Measurements from ENCODE around the gene FAM117B.
"Not testable (repeated sequence)": the region's sequence is repeated elsewhere in the genome, so short reads cannot be mapped to it uniquely, and the experiment has no call there.

The FAM117B gene

DNA sequence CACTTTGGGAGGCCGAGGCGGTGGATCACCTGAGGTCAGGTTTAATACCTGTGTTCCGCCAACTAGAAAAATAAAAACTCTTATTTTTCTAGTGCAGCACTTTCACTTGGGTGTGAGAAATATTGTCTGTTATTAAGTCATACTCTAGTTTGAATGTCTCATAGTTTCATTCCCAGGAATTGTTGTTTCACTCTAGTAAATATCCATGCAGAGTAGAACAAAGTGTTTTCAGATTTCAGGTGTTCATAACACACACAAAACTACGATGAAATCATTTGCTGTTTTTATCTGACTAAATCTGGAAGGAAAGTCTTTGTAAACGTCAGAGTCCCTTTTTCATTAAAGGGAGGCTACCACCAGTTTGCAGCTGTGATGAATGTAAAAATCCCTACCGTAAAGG, 4.0 kb downstream of the FAM117B start:
- no peak for DNase-seq (ENCODE audit: low read depth)

GRCh38 chr2:202639231-202639630, 4.5 kb downstream of the FAM117B start:
- no peak for DNase-seq (ENCODE audit: low read depth)

DNA sequence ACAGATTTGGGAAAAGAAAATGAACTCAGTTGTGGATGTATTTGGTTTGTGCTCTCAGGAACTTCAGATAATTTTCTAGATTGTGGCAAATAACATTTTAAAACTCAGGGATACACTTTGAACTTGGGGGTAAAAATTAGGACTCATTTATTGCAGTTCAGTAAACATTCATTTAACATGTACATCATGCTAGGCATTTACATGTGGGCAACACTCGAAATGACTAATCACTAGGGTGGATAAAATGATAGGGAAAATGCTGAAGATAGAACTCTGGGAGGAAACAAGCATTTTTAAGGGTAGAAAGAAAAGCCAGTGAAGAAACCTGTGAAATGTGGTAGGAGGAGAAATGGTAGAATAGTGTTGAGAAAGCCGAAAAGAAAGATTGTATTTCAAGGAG, 7.8 kb downstream of the FAM117B start:
- DNase-seq (ENCODE audit: low read depth): no peak

GRCh38 chr2:202643012-202643858, 8.5 kb downstream of the FAM117B start:
- DNase-seq (ENCODE audit: low read depth): no peak

DNA sequence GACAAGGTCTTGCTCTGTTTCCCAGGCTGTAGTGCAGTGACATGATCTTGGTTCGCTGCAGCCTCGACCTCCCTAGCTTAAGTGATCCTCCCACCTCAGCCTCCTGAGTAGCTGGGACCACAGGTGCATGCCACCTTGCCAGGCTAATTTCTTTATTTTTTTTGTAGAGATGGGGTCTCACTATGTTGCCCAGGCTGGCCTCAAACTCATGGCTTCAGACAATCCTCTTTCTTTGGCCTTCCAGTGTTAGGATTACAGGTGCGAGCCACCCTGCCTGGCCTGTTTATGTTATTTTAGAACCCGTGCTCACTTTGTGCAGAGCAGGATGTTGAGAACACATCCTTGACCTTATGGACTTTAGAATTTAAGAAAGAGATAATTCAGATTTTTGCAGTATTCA, 17.4 kb downstream of the FAM117B start:
- no peak for DNase-seq (ENCODE audit: low read depth)

- DNase-seq (ENCODE audit: low read depth): no peak
Measured at GRCh38 chr2:202653890-202654289, 19.1 kb downstream of the FAM117B start.

DNA sequence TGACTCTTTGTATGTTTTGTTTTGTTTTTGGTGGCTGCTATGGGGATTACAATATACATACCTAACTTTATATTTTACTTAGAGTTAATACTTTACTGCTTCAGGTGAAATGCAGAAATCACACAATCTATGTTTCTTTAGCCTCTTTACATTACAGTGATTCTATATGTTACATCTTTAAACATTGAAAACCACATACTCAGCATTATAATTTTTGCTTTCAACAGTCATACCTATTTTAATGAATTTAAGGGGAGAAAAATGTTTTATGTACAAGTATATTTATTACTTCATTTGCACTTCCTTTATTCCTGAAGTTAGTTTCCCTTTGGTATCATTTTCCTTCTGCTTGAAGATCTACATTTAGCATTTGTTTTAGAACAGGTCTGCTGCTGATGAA, 23.1 kb downstream of the FAM117B start:
- DNase-seq (ENCODE audit: low read depth): no peak

- DNase-seq (ENCODE audit: low read depth): no peak
Measured at GRCh38 chr2:202660796-202661195, 26.0 kb downstream of the FAM117B start.

DNA sequence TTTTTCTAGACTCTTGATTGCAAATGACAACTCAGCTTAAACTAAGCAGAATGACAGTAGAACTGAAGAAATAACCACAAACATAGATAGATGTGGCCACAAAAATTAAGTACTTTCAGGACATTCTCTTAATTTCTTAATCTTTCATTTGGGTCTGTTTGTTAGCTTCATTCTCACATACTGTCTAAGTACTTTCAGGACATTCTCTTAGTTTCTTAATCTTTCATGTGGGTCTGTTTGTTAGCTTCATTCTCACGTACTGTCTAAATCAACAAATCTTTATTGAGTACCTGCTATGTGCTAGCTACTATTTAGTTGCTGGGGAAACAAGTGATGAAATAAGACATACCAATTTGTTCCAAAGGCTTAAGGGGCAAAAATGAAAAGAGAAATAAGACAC, 35.1 kb downstream of the FAM117B start:
- DNase-seq (ENCODE audit: low read depth): no peak

- DNase-seq (ENCODE audit: low read depth): no peak
Measured at GRCh38 chr2:202671317-202672035, 36.7 kb downstream of the FAM117B start.

DNA sequence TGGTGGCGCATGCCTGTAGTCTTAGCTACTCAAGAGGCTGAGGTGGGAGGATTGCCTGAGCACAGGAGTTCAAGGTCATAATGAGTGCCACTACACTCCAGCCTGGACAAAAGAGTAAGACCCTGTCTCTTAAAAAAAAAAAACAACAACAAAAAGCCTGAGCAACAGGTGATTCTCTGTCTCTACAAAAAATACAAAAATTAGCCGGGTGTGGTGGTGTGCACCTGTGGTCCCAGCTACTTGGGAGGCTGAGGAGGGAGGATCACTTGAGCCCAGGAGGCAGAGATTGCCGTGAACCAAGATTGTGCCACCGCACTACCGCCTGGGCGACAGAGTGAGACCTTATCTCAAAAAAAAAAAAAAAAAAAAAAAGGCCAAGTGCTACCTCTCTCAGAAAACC, 40.3 kb downstream of the FAM117B start:
- not testable (repeated sequence) for DNase-seq (ENCODE audit: low read depth)

DNA sequence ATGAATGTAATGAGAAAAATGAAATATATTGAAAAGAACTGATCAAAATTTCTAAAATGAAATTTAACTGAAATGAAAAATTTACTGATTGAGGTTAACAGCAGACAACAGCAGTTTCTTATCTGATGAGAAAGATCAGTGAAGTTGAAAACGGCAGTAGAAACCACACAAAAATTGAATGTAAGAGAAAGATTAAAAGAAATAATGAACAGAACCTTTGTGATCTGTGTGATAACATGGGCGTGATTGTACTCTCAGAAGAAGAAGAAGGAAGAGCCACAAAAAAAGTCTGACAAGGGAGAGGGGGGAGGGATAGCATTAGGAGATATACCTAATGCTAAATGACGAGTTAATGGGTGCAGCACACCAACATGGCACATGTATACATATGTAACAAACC, 45.2 kb downstream of the FAM117B start:
- no peak for DNase-seq (ENCODE audit: low read depth)

DNA sequence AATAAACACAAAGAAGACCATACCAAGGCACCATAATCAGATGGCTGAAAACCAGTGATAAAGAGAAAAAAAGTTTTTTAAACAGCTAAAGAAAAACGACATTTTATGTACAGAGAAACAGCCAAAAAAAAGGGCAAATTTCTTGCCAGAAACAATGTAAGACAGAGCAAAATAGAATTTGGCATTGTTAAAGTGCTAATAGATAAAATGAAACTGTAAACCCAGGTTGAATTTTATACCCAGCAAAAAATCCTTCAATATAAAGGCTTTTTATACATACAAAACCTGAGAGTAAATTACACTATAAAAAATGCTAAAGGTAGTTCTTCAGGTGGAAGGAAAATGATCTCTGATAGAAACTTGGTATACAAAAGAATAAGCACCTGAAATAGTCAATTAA, 45.7 kb downstream of the FAM117B start:
- DNase-seq (ENCODE audit: low read depth): no peak

DNA sequence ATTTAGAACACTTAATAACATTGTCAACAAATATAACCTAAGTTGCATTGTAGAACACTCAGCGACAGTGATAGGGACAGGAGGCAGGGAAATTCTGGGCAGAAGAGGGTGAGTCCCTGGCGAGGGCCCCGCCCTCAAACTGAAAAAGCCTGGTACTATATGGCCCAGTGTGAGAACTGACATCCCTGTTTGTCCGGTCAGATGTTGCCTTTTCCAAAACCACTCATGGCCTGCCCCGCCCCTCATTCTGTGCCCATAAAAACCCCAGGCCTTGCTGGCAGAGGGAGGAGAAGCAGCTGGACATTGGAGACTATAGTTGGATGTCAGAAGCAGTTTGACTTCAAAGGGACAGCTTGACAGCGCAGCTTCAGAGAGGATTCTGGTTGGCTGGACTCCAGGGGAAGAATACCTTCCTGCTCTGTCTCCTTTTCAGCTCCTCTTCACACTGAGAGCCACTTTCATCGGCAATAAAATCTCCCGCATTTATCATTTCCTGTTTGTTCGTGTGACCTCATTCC, 47.0 kb downstream of the FAM117B start:
- no peak for DNase-seq (ENCODE audit: low read depth)

GRCh38 chr2:202682274-202682673, 47.5 kb downstream of the FAM117B start:
- no peak for DNase-seq (ENCODE audit: low read depth)

DNA sequence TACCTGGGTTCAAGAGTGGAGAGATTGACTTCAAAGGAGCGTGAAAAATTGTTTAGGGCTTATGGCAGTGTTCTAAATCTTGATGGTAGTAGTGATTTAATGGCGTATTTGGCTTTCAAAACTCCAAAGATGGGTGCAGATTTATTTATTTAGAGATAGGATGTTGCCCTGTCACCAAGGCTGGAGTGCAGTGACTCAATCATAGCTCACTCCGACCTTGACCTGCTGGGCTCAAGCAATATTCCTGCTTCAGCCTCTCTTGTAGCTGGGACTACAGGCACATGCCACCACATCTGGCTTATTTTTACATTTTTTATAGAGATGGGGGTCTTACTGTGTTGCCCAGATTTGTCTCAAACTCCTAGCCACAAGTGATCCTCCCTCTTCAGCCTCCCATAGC, 52.5 kb downstream of the FAM117B start:
- DNase-seq (ENCODE audit: low read depth): no peak

- DNase-seq (ENCODE audit: low read depth): no peak
Measured at GRCh38 chr2:202689459-202689858, 54.7 kb downstream of the FAM117B start.

GRCh38 chr2:202689898-202690297, 55.1 kb downstream of the FAM117B start:
- no peak for DNase-seq (ENCODE audit: low read depth)

- no peak for DNase-seq (ENCODE audit: low read depth)
Measured at GRCh38 chr2:202690321-202690900, 55.6 kb downstream of the FAM117B start.

DNA sequence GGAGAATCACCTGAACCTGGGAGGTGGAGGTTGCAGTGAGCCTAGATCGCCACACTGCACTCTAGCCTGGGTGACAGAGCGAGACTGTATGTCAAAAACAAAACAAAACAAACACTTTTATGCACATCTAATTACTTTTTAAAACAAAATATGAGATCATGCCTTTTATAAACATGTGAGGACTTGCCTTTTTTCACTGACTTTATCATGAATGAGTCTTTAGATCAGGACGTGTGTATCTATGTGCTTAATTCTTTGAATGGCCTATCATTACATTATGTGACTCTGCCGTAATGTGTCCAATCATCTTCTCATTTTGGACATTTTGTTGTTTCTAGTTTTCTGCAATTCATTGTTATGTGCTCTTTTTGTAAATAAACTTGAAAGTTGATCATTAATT, 58.7 kb downstream of the FAM117B start:
- no peak for DNase-seq (ENCODE audit: low read depth)

DNA sequence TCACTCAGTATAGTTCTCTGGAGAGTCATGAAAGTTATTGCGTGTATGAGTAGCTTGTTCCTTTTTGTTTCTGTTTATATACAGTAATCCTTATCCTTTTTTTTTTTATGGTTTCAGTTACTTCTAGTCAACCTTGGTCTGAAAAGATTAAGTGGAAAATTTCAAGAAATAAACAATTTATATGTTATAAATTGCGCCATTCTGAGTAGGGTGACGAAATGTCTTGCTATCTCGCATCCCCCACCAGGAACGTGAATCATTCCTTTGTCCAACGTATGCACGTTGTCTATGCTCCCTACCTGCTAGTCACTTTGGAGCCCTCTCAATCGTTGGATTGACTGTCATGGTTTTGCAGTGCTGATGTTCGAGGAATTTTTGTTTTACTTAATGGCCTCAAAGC, 60.4 kb downstream of the FAM117B start:
- DNase-seq (ENCODE audit: low read depth): no peak

DNA sequence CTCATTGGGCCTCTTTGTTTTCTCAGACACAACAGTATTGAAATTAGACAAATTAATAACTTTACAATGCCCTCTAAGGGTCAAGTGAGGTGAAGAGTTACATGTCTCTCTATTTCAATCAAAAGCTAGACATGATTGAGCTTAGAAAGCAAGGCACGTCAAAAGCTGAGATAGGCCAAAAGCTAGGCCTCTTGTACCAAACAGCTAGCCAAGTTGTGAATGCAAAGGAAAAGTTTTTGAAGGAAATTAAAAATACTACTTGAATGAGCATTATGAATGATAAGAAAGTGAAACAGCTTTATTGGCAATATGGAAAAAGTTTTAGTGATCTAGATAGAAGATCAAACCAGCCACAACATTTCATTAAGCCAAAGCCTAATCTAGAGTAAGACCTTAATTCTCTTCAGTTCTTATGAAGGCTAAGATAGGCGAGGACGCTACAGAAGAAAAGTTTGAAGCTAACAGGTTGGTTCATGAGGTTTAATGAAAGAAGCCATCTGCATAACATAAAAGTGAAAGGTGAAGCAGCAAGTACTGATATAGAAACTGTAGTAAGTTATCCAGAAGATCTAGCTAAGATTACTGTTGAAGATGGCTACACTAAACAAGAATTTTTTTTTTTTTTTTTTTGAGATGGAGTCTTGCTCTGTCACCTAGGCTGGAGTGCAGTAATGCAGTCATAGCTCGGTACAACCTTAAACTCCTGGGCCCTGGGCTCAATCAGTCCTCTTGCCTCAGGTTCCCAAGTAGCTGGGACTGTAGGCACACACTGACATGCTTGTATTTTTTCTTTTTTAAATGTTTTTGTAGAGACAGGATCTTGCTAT, 65.5 kb downstream of the FAM117B start:
- no peak for DNase-seq (ENCODE audit: low read depth)
